Measurements from ENCODE around the gene B3GALT2.
"Not testable (repeated sequence)": the region's sequence is repeated elsewhere in the genome, so short reads cannot be mapped to it uniquely, and the experiment has no call there.

The B3GALT2 gene, protein sequence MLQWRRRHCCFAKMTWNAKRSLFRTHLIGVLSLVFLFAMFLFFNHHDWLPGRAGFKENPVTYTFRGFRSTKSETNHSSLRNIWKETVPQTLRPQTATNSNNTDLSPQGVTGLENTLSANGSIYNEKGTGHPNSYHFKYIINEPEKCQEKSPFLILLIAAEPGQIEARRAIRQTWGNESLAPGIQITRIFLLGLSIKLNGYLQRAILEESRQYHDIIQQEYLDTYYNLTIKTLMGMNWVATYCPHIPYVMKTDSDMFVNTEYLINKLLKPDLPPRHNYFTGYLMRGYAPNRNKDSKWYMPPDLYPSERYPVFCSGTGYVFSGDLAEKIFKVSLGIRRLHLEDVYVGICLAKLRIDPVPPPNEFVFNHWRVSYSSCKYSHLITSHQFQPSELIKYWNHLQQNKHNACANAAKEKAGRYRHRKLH

DNA sequence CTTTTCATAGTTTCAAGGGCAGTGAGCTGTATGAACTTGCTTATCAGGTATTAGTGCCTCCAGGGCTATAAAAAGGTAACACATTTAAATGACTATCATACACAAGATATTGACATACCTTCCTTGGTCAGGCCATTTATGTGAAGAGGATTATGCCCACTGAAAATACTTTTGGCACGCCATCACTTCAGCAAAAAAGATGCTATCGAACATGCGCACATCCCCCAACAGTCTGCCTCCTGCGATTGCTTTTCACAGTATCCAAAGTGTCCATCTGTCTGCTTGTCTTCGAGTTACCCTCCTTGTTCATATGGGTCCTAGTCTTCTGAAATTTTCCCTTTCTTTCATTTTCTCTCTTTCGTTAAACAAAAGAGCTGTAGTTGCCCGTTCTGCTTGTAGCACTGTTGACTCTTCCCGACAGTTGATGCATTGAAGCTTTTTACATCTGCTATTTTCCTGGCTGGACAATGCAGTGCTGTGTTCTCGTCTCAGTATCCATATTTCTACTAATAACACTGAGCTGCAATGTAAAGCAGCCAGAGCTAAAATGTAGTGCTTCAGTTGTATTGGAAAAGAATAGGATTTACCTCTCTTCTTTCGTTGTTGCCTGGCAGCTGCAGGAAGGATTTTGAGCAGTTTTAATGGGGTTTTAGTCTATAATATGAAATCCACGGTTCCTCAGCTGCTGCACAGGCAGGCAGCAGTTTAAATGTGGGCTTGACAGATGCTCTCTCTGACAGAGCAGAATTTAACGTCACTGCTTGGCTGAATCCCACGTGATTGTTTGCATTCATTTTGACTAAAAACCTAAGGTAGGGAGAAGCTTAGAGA, at the start of gene B3GALT2:
B3GALT2 (minus strand) TSS at position 713 of the 831 bp plus-strand sequence. CDS start 5,051 bp downstream, outside the sequence.
- no peak for DNase-seq (ENCODE audit: low read depth in 2 of 2)

DNA sequence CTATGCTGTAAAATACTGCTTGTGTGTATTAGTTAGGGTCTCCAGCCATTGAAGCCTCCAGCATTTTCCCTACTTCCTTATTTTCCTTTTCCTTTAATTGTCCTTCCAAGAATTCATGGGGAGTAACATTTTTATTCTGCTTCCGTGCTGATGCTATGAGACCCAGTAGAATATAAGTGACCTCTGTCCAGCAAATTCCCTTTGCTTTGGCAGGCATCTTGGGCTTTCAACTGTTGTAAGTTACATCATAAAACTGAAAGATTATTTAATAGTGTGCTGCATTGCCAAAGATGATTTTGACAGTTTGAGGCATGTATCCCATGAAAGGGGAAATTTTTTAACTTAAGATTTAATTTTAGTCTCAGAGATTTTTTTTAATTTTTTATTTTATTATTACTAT, 48.1 kb upstream of the B3GALT2 start:
- DNase-seq (ENCODE audit: low read depth in 2 of 2) = no peak

DNA sequence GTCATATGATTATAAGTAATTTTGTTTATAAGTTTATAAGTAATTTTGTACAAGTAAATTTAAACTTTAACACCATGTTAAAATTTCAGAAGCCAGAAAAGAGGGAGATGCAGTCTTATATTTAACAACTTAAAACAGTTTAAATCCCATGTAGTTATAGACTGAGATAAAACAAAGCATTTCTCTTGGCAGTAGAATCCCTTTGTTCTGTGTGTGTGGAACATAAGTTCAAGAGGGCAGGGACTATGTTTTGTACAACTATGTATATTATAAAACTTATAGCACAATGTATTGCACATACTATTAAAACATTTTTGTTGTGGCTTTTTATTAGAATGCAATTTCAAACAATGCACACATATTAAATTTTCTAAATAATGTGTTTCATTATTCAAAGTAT, 44.7 kb upstream of the B3GALT2 start:
- not testable (repeated sequence) for DNase-seq (ENCODE audit: low read depth in 2 of 2)

DNA sequence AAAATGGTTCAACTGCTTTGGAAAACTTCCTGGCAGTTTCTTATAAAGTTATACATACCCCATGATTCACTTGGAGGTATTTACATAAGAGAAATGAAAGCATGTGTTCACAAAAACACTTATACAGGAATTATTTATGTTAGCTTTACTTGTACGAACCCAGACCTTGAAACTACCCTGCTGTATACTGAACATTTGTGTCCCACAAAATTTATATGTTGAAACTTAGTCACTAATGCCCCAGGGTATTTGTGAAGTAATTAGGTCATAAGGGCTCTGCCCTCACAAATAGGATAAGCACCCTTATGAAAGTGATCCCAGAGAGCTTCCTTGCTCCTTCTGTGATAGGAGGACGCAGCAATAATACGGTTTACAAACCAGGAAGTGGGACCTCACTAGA, 42.7 kb upstream of the B3GALT2 start:
- DNase-seq (ENCODE audit: low read depth in 2 of 2) = no peak

DNA sequence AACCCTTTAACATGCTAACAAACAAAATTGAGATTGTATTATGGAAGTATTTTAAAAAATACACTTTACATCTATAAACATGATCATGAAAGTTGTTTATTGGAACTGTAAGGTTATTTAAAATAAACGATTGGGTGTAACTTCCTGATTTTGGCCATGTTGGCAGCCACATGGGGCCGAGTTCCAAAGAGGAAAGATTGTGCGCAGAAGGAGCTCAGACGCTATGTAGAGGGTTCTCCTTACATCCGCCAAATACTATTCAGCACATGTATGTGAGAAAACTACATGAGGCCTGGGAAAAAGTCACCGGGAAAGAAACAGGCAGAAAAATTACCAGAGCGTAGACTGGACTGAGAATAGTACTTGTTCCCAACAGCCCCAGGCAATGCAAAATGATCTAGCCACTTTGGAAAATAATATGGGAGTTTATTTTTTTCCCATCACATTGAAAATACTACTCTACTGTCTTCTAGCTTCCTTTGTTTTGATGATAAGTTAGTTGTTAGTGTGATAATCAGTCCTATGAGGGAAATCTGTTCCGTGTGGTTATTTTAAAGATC, 35.7 kb upstream of the B3GALT2 start:
- DNase-seq (ENCODE audit: low read depth in 2 of 2) = no peak

DNA sequence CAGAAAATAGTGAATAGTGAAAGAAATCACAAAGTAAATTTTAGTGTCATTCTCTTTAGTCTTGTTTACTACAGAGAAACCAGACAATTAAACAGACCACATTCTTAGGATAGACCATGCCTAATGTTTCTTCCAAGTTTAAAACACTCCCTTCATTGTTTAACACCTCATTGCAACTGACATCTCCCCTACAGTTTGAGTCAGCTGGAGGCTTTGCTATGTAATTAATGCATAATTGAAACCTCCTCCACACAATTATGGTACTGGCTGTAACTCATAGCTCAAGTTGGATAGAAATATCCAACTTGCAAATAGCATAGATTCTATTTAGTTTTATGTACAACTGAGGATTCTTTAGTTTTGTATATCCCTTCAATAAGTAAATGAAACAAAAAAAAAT, 35.2 kb upstream of the B3GALT2 start:
- no peak for DNase-seq (ENCODE audit: low read depth in 2 of 2)

DNA sequence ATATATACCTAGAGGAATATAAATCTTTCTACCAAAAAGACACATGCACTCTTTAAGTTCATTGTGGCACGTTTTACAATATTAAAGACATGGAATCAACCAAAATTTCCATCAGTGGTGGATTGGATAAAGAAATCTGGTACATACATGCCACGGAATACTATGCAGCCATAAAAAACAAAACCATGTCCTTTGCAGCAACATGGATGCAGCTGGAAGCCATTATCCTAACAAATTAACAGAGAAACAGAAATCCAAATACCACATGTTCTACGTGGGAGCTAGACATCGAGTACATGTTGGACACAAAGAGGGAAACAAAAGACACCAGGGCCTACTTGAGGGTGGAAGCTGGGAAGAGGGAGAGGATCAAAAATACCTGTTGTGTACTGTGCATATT, 33.0 kb upstream of the B3GALT2 start:
- DNase-seq (ENCODE audit: low read depth in 2 of 2) = no peak

DNA sequence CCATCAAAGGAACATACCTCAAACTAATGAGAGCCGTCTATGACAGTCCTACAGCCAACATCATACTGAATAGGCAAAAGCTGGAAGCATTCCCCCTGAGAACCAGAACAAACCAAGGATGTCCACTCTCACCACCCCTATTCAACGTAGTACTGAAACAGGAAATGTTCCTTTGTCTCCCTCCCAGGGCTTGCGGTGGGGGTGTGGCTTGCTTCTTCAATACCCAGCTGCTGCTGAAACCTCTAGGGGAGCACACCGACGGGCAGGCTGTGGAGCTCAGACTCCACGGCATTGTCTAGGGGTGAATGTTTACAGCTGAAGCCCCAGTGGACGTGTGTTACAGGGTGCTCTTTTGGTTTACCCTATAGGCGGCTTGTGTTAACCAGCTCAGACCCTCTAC, 30.5 kb upstream of the B3GALT2 start:
- DNase-seq (ENCODE audit: low read depth in 2 of 2) = no peak

DNA sequence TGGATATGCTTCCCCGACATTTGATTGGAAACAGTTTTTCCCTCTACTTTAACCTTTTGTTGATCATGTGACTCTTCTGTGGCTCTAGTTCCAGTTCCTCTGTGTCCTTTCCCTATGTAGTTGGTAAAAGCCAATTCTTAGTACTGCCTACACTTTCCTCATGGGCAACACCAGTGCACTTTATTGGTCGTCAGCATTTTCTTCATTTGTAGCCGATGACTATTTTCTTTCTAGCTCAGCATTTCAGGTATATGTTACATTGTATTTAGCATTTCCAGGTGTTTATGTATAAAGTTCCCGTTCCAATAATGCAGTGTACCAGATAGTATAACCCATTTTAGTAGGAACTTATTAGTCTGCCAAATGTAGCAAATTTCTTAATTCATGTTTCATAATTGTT, 27.6 kb upstream of the B3GALT2 start:
- DNase-seq (ENCODE audit: low read depth in 2 of 2) = no peak

DNA sequence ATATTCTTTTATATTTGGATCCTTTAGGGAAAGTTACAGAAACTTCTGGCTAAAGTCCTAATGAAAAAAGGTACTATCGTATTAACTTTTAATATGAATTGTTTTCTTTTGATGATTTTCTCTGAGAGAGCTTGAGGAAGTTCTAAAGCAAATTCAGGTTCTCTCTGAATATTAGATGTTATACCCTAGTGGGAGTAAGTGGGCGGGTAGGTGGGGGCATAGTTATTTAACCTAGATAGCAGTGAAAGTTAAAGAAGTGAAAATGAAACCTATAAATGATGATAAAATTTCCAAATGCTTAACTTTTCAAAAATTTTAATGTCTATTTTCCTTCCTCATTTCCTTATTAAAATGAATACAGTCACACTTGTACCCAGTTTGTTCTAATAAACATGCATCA, 26.2 kb upstream of the B3GALT2 start:
- DNase-seq (ENCODE audit: low read depth in 2 of 2) = no peak

DNA sequence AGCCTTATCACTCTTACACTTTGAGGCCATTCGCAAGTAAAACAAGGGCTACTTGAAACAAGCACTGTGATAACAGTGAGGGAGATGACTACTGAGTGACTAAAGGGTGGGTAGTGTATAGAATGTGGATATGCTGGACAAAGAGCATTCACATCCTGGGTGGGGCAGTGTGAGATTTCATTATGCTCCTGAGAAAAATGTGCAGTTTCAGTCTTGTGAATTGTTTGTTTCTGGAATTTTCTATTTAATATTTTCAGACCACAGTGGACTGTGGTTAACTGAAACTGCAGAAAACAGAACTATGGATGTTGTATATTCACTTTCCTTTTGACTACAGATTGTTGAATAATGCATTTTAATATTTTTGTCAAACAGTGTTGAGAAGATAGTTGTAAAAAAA, 25.1 kb upstream of the B3GALT2 start:
- no peak for DNase-seq (ENCODE audit: low read depth in 2 of 2)

DNA sequence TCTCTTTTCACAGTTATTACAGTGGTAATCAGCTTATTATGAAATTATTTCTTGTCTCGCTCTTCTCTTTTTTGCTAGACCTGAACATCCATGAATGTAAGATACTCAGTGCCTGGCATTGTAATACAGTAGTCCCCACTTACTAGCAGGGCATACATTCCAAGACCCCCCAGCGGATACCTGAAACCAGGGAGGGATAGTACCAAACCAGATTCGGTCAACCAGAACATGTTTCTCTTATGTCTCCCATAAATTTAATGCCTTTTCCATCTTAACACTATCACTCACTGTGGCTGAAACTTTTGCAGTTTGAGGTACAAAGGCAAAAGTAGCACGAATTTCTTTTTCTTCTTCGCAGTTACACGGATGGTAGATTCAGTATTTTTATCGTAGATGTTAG, 24.6 kb upstream of the B3GALT2 start:
- DNase-seq (ENCODE audit: low read depth in 2 of 2) = no peak

DNA sequence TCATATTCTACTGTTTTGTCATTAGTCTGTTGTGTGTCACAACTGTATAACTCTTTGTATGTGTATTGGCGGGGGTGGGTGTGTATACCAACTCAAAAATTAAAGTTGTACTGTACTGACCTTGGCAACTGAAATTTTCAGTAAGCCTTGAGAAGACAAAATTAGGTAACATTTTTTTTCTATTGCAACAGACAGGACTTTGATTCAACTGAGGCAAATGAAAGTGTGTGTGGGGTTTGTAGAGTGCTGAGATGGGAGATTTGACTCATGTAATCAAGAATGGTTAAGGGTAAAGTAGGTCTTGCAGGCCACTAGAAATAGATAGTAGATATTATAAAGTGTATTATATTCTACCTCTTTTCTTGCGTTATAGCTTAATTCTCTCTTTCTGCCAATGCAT, 14.6 kb upstream of the B3GALT2 start:
- no peak for DNase-seq (ENCODE audit: low read depth in 2 of 2)

DNA sequence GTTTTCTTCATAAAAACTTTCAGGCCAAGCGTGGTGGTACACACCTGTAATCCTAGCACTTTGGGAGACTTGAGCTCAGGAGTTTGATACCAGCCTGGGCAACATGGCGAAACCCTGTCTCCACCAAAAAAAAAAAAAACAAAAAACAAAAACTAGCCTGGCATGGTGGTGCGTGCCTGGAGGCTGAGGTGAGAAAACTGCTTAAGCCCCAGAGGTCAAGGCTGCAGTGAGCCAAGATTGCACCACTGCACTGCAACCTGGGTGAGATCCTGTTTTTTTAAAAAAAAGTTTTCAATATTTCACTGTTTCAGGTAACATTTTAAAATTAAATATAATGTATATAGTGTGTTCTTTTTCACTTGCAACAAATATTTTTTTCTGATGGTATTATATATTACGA, 13.5 kb upstream of the B3GALT2 start:
- DNase-seq (ENCODE audit: low read depth in 2 of 2) = no peak

DNA sequence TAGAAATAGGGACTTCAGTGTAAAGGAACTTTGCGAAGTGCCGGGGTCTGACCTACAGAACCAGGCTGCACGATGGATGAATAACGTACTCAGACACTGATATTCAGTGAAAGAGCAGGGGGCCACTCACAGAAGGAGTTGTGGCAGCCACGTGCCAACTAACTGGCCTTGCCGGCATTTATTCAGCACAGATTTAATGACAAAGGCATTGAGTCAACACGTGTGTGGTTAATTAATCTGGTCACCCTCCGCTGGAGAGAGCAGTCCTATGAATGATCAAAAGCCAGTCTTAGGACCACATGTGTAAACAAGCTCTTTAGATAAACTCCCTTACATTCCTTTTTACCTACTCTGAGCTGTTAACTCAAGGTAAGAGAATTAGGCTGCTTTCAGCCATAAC, 6.2 kb upstream of the B3GALT2 start:
- no peak for DNase-seq (ENCODE audit: low read depth in 2 of 2)

DNA sequence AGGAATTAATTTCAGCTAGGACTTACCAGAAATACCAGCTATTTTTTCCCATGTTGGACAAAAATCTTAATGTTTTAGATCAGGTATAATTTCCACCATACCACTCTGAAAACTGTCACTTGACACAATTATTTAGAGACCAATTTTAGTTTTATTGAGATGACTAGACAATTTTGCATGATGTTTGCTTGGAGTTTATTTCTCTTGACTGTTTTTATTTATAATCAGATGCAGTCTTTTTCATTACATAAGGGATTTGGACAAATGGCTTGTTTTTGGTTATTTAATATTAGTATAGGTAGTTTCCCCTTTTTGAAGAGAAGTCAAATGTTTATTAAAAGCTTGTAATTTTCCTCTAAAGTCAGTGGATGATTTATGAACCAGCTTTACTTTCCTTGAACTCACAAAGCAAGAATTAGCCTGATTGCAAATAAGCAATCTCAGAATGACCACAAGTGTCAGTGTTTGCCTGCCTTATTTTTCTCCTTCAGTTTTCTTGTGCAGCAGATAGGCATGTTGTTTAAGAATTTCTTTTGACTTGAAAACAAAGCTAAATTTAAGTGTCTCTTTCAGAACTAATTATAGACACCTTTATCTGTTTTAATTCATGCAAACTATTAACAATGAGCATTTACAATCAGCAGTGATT, 3.8 kb upstream of the B3GALT2 start:
- DNase-seq (ENCODE audit: low read depth in 2 of 2) = no peak

DNA sequence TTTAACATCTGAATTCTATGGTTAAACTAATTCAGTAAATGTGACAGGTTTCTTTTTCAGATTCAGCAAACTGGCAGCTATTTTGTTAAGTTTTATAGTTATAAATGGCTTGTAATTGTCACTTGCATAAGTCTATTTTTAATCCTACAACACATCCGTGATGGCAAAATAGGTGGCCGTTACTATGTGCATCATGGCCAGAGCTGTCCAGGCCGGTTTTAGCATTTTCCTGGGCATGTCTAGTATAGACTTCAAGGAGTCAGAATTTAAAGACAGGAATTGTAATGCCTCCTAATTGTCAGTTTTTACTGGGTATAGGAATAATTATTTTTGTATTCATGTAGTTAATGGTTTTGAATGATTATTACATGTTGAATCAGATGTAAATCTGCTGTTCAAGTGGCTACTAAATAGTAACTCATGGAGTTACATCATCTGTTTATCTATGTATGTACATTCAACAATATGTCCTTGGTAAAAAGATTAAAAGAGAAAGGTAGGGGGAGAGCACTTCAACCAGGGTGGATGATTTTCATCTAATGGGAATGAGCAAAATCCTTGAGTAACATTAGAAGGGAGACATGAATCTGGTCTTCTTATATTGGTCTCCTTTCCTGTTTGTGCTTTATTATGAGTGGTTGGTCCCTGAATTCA, 3.2 kb upstream of the B3GALT2 start:
- DNase-seq (ENCODE audit: low read depth in 2 of 2) = no peak

DNA sequence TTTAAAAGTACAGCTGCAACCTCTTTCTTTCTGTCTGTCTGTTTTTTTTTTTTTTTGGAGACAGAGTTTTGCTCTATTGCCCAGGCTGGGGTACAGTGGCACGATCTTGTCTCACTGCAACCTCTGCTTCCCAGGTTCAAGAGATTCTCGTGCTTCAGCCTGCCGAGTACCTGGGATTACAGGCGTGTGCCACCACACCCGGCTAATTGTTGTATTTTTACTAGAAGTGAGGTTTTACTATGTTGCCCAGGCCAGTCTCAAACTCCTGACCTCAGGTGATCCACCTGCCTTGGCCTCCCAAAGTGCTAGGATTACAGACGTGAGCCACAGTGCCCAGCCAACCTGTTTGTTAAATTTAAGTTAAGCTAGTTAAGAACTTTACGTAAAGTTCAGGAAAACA, 2.5 kb upstream of the B3GALT2 start:
- not testable (repeated sequence) for DNase-seq (ENCODE audit: low read depth in 2 of 2)

DNA sequence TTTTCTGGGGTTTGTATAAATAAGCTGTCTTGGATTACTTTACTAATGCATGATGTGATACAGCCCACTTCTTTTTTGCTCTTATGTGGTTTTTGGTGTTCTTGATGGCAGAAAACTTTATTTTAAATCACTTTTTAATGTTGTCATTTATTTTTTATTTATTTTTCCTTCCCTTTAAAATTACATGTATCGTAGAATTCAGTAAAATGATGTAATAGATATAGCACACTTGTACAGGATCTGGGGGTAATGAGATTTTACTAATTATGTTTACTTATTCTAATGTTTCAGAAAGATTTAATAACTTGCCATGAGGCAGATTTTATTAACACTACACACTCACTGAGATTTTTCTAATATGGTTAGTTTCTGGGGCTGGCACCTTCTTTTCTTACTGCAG, 701 bp upstream of the B3GALT2 start:
- no peak for DNase-seq (ENCODE audit: low read depth in 2 of 2)

DNA sequence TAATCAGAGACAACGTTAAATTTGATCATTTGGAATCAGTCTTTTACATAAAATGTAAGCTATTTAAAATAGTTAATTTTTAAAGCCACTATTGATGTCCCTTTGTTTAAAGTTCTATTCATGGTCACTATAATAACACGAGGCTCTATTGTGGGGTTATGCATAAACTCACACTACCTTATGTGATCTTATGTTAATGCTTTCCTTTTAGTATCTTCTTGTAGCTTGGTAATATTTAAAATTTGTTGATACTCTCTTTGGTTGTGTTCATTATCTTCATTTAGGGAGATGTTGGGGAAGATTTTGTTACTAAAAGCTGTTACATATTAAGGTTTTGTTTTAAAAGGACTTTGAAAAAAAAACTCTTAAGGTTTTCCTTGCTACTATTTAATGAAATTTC, 1.2 kb downstream of the B3GALT2 start:
- DNase-seq (ENCODE audit: low read depth in 2 of 2) = no peak

DNA sequence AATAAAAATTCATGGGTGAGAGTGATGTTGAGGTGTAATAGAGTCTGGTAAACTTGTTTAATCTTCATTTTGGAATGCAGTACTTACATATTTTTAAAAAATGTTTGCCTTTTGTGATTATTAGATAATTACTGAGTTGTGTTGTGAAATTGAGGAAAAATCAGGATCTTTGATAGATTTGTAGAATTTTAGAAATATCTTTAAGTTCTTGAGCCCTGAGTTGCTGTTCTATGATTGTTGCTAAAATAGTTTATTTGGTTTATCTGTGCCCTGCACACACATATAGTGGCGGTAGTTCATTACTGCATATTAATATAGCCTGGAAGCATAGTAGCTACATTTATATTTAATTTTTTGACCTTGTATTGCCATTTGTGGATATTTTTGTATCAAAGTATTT, 1.6 kb downstream of the B3GALT2 start:
- no peak for DNase-seq (ENCODE audit: low read depth in 2 of 2)

All from stimulated activated CD8-positive, alpha-beta memory T cell treated with anti-CD3 and anti-CD28 coated beads, Interleukin-2, amount 100 ng/mL, for 48 hours (primary cell).